ENCODE measurements around the gene FAM110D. TPM values are rescaled to one million over a fixed set of nuclear protein-coding genes. Genes with fewer than 3 reads are reported as not detected.

Gene FAM110D
- total and polyA plus RNA-seq, 2 of the 8 experiments (the other 6 are each of a cell fraction or from before 2014, with no cell fraction given), result 0.21 to 0.48 TPM

DNA sequence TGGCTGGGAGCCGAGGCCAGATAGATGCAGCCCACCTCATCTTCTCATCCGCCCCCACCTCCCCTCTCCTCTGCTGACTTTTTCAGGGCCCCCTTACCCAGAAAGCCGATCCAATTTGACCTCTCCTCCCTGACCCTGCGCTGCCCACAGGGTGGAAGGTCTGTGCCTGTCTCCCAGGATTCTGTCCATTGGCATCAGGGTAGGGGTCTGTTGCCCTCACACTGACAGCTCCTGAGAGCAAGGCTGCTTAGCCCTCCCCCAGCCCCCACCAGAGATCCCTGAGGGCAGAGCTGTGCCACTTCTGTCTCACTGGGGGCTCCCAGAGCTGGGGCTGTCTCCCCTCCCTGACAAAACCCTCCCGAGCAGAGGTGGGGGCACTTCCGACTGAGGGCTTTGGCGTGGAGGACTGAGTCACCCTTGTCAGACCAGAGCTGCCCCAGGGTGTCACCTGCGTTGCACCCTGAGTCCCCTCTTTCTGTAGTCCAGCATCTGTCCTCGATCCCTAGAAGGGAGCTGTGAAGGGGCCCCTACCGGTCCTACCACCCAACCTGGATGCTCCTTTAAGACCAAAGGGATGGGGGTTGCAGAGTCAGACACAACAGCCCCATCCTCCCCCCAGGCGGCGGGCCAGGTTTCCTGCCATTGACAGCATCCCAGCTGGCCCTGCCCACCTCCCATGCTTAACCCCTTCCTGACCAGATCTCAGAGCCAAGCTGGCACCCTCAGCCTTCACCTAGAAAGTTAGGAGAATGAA is 2.4 kb upstream of the FAM110D start:
- peak overlapping the region; percentile 74 to 80 for H3K4me2 ChIP-seq (ENCODE audit: insufficient read depth in 1 of 2, low read depth in 2 of 2, low read length in 2 of 2)
- H4K8ac ChIP-seq (ENCODE audit: extremely low read depth, insufficient read depth, low read length), result no peak overlapping the region
- 18% methylated on average over 10 of the region's 12 CpGs; no CpG with 5 or more reads in 1 of the 2 experiments for WGBS, 2 experiments (ENCODE audit: extremely low coverage in 1 of 2, insufficient coverage in 1 of 2, insufficient read length in 1 of 2, insufficient replicate concordance in 2 of 2, low coverage in 1 of 2, low lambda C conversion rate in 2 of 2, missing lambda C conversion rate in 1 of 2)
- H2AFZ ChIP-seq (ENCODE audit: low read length), result no peak overlapping the region
- H4K20me1 ChIP-seq (replicated peaks in 1 of 2; ENCODE audit: control insufficient read depth in 1 of 2, insufficient read depth in 2 of 2, low read length in 2 of 2), result peaks cover 10 to 11% of the 10 kb centered on the region in 2 experiments
- ChIA-PET CTCF (ENCODE audit: partially characterized antibody) (interaction anchor here (0.7 to 6.0 kb wide), 12 partner anchors 9 to 110 kb away, joined by 3 to 47 read pairs (median 5); partner anchors contain the start of genes C1orf232, CEP85, CNKSR1 and SLC30A2), POLR2A (ENCODE audit: partially characterized antibody) (interaction anchor here (0.6 to 2.5 kb wide), 8 partner anchors 11 to 280 kb away, joined by 3 to 6 read pairs (median 3); partner anchors contain the start of genes CNKSR1, SH3BGRL3 and ZNF593)
- no peak for FAIRE-seq
- H2BK120ac ChIP-seq (replicated peaks; ENCODE audit: low read depth, low read length), result no peak overlapping the region
- no peak overlapping the region for H3K18ac ChIP-seq (ENCODE audit: extremely low read depth, low read length)
- H2BK5ac ChIP-seq (ENCODE audit: low read depth, low read length), result no peak overlapping the region
- no peak overlapping the region for H2BK15ac ChIP-seq (ENCODE audit: low read length)
- H3K14ac ChIP-seq (ENCODE audit: insufficient read length), result no peak overlapping the region
- H3K23me2 ChIP-seq (ENCODE audit: low read depth, low read length), result peaks cover 13% of the 10 kb centered on the region
- no peak overlapping the region for H2BK12ac ChIP-seq (ENCODE audit: low read depth, low read length)
- no peaks in the 10 kb centered on the region for H3K36me3 ChIP-seq (ENCODE audit: control insufficient read depth in 2 of 4, insufficient read depth in 4 of 4, low read length in 3 of 4)
- no peaks in the 10 kb centered on the region for H3K79me1 ChIP-seq (ENCODE audit: low read depth, low read length)
- no peak overlapping the region for H3K27ac ChIP-seq (ENCODE audit: low read depth, low read length)
- peak overlapping the region in 3 of 4 experiments; percentile 35 to 52 (median 42); a peak in 6 of 8 replicates for H3K4me3 ChIP-seq (ENCODE audit: extremely low read depth in 1 of 4, insufficient read depth in 2 of 4, low read depth in 3 of 4, low read length in 4 of 4)
- H3K9me3 ChIP-seq (ENCODE audit: insufficient read depth in 2 of 2, low read depth in 1 of 2, low read length in 1 of 2), result no peaks in the 10 kb centered on the region
- H2BK20ac ChIP-seq (ENCODE audit: low read length), result no peak overlapping the region
- no peak overlapping the region for H3K56ac ChIP-seq (replicated peaks; ENCODE audit: insufficient read length, low read depth, low read length)
- H2AK5ac ChIP-seq (ENCODE audit: low read depth, low read length), result no peak overlapping the region
- H4K5ac ChIP-seq (ENCODE audit: insufficient read length, low read depth, low read length), result no peak overlapping the region
- H3K4ac ChIP-seq (replicated peaks; ENCODE audit: insufficient read length, low read depth, low read length), result no peak overlapping the region
- H3K23ac ChIP-seq (ENCODE audit: insufficient read length), result no peak overlapping the region
- peak in 1 of 2 experiments; percentile 76 for DNase-seq (ENCODE audit: low read depth in 1 of 2, low spot score in 2 of 2)
- no peaks in the 10 kb centered on the region for H3K79me2 ChIP-seq (ENCODE audit: control insufficient read depth in 1 of 2, insufficient read depth in 2 of 2, low read length in 2 of 2)
- H4K91ac ChIP-seq (replicated peaks; ENCODE audit: insufficient read length, low read length), result no peak overlapping the region
- peaks cover 34 to 81% (median 73%) of the 10 kb centered on the region in 4 experiments for H3K27me3 ChIP-seq (replicated peaks in 1 of 4; ENCODE audit: control insufficient read depth in 3 of 4, extremely low read depth in 1 of 4, insufficient read depth in 3 of 4, low read length in 3 of 4)
- H3K4me1 ChIP-seq (replicated peaks in 1 of 4; ENCODE audit: control insufficient read depth in 3 of 4, insufficient read depth in 4 of 4, low read length in 3 of 4), result peaks cover 14 to 51% (median 30%) of the 10 kb centered on the region in 4 experiments
- no peak overlapping the region for H3K9ac ChIP-seq (replicated peaks in 1 of 4; ENCODE audit: extremely low read depth in 1 of 4, low read depth in 3 of 4, low read length in 3 of 4)
- TF ChIP-seq SRF (IDR thresholded peaks at IDR 0.05; ENCODE audit: low read depth, low read length), result no peak
- no peak for TF ChIP-seq CBX8 (IDR thresholded peaks at IDR 0.05; ENCODE audit: borderline replicate concordance, low read depth, low read length)
- no peak for TF ChIP-seq NRF1 (IDR thresholded peaks at IDR 0.05; ENCODE audit: low read depth, low read length)
- no peak for TF ChIP-seq CBX5 (IDR thresholded peaks at IDR 0.05; ENCODE audit: low read depth, low read length)
- no peak for TF ChIP-seq TAF7 (optimal IDR thresholded peaks at IDR 0.05; ENCODE audit: borderline replicate concordance, low read depth, low read length)
- TF ChIP-seq POLR2A (IDR thresholded peaks at IDR 0.05; ENCODE audit: control extremely low read depth in 1 of 2, low read depth in 2 of 2, low read length in 2 of 2), result no peak
- TF ChIP-seq SP1 (IDR thresholded peaks at IDR 0.05; ENCODE audit: low read depth, low read length), result 0 out of 2 replicates have a peak, but pooled peaks have one; percentile 55
- TF ChIP-seq RAD21 (IDR thresholded peaks at IDR 0.05 in 1 of 2, conservative IDR thresholded peaks at IDR 0.05 in 1 of 2; ENCODE audit: low read depth in 2 of 2, low read length in 2 of 2), result no peak
- TF ChIP-seq BACH1 (IDR thresholded peaks at IDR 0.05; ENCODE audit: low read length), result no peak
- TF ChIP-seq SIN3A (conservative IDR thresholded peaks at IDR 0.05 in 1 of 2, IDR thresholded peaks at IDR 0.05 in 1 of 2; ENCODE audit: low read depth in 1 of 2, low read length in 2 of 2), result peak; percentile 79 to 88; a peak in 2 of 4 replicates
- no peak for TF ChIP-seq USF2 (IDR thresholded peaks at IDR 0.05; ENCODE audit: low read length)
